Epithelial cell of esophagus (primary cell): ENCODE results near the gene ITGB3BP.
"Not testable (repeated sequence)": the region's sequence is repeated elsewhere in the genome, so short reads cannot be mapped to it uniquely, and the experiment has no call there.

ENCODE experiments used
- DNase-seq: peaks from one replicate; pipeline ENCODE4 v3.0.0; 2010; ENCODE audit warnings: low read depth
- H3K4me3 ChIP-seq: 2 replicates; pipeline ENCODE4 v1.5.1; 2011; ENCODE audit warnings: mild to moderate bottlenecking, low read length, control low read depth
- TF ChIP-seq, protein P1 (sequence below): IDR thresholded peaks from 2 replicates; pipeline ENCODE4 v1.5.1; 2011; ENCODE audit warnings: low read depth, mild to moderate bottlenecking, low read length, control low read depth, inconsistent platforms; ENCODE audit not compliant: insufficient read depth; ENCODE audit errors: missing control alignments

The ITGB3BP gene

DNA sequence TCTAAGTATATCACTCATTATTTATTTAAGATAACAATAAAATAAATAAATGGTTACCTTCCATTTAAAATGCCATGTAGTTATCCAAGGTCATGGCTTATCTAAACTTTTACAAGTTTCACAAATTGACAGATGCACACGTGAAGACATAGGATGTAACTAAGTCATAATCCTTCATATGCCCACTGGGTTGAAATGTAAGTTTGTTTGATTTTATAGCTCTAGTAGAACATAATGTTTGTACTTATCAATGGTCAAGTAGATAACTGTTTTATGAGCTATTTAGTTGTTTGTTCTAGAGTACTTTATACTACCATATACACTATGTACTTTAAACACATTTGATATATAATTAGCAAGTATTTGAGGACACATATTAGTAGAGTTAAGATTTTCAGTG, 43.0 kb downstream of the ITGB3BP start:
- TF ChIP-seq, protein P1, sequence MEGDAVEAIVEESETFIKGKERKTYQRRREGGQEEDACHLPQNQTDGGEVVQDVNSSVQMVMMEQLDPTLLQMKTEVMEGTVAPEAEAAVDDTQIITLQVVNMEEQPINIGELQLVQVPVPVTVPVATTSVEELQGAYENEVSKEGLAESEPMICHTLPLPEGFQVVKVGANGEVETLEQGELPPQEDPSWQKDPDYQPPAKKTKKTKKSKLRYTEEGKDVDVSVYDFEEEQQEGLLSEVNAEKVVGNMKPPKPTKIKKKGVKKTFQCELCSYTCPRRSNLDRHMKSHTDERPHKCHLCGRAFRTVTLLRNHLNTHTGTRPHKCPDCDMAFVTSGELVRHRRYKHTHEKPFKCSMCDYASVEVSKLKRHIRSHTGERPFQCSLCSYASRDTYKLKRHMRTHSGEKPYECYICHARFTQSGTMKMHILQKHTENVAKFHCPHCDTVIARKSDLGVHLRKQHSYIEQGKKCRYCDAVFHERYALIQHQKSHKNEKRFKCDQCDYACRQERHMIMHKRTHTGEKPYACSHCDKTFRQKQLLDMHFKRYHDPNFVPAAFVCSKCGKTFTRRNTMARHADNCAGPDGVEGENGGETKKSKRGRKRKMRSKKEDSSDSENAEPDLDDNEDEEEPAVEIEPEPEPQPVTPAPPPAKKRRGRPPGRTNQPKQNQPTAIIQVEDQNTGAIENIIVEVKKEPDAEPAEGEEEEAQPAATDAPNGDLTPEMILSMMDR, result no peak
- no peak overlapping the region for H3K4me3 ChIP-seq
- DNase-seq, result no peak

- H3K4me3 ChIP-seq, result no peak overlapping the region
- DNase-seq, result peak; percentile 34
- TF ChIP-seq, protein P1, result no peak
Observed at GRCh38 chr1:63475761-63476160, 47.3 kb downstream of the ITGB3BP start.

DNA sequence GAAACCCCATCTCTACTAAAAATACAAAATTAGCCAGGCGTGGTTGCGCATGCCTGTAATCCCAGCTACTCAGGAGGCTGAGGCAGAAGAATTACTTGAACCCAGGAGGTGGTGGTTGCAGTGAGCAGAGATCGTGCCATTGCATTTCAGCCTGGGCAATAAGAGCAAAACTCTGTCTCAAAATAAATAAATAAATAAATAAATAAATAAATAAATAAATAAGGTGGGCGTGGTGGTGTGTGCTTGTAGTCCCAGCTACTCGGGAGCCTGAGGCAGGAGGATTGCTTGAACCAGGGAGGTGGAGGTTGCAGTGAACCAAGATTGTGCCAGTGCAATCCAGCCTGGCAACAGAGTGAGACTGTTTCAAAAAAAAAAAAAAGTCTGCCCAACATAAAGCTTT, 54.3 kb downstream of the ITGB3BP start:
- H3K4me3 ChIP-seq, DNase-seq: not testable (repeated sequence)

GRCh38 chr1:63466759-63467158, 56.3 kb downstream of the ITGB3BP start:
- TF ChIP-seq, protein P1, result peak; percentile 18
- peak; percentile 11 for DNase-seq
- H3K4me3 ChIP-seq, result no peak overlapping the region

- H3K4me3 ChIP-seq, result no peak overlapping the region
- TF ChIP-seq, protein P1, result no peak
- no peak for DNase-seq
Observed at GRCh38 chr1:63466181-63466580, 56.8 kb downstream of the ITGB3BP start.

GRCh38 chr1:63463248-63463647, 59.8 kb downstream of the ITGB3BP start:
- H3K4me3 ChIP-seq, result no peak overlapping the region
- DNase-seq, result peak; percentile 87

GRCh38 chr1:63461661-63462230, 61.3 kb downstream of the ITGB3BP start:
- no peak overlapping the region for H3K4me3 ChIP-seq
- TF ChIP-seq, protein P1, result no peak
- no peak for DNase-seq

More at GRCh38 chr1:63463248-63463647, 59.8 kb downstream of the ITGB3BP start:
- TF ChIP-seq, protein P1, result no peak

DNA sequence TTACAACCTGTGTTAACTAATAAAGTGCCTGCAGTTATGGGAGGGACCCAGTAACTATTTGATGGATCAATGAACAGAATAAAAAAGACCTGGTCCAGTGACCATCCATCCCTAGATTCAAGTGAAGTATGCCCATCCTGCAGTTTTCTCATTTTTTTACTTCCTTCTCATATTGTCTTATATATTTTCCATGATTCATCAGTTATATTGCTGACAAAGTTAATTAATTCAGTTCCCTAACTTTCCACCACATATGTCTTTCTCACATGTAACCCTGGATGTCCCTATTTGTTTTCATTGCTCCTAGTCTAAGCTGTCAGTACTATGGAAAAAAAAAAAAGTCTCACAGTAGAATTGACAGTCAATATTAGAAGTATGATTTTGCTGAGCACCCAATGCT, 64.3 kb downstream of the ITGB3BP start:
- no peak overlapping the region for H3K4me3 ChIP-seq
- no peak for DNase-seq
- TF ChIP-seq, protein P1, result no peak
